NB4 (cell line): ENCODE results near the gene NFYA.

Source experiments
- CTCF ChIP-seq: IDR thresholded peaks from one replicate; pipeline ENCODE4 v1.5.1; 2012; ENCODE audit warnings: low read depth, low read length
- MAX ChIP-seq: IDR thresholded peaks from 2 replicates; pipeline ENCODE4 v1.6.1; 2011; ENCODE audit warnings: low read depth, low read length
- MYC ChIP-seq: IDR thresholded peaks from 2 replicates; pipeline ENCODE4 v1.6.1; 2011; ENCODE audit warnings: low read depth, low read length
- POLR2A ChIP-seq: IDR thresholded peaks from 2 replicates; pipeline ENCODE4 v1.6.1; 2011; ENCODE audit warnings: mild to moderate bottlenecking; ENCODE audit not compliant: insufficient read length; ENCODE audit errors: extremely low read depth

GRCh38 chr6:41080621-41081020 is 7.8 kb downstream of the NFYA start:
- TF ChIP-seq POLR2A, result no peak
- TF ChIP-seq CTCF, result no peak
- no peak for TF ChIP-seq MAX
- no peak for TF ChIP-seq MYC
